Activated naive CD4-positive, alpha-beta T cell treated with anti-CD3 and anti-CD28 coated beads, Interleukin-2, amount 50 U/mL, for 16 hours (primary cell): Measurements from ENCODE around the gene FBXO17.
"Not testable (repeated sequence)": the region's sequence is repeated elsewhere in the genome, so short reads cannot be mapped to it uniquely, and the experiment has no call there.

Experiments
- DNase-seq: peaks from one replicate; pipeline ENCODE4 v3.0.0-alpha.2; 2020

Gene FBXO17

GRCh38 chr19:38942471-38943181 is 32.9 kb downstream of the FBXO17 start:
- no peak for DNase-seq

- no peak for DNase-seq
Measured at GRCh38 chr19:38941979-38942378, 33.6 kb downstream of the FBXO17 start.

DNA sequence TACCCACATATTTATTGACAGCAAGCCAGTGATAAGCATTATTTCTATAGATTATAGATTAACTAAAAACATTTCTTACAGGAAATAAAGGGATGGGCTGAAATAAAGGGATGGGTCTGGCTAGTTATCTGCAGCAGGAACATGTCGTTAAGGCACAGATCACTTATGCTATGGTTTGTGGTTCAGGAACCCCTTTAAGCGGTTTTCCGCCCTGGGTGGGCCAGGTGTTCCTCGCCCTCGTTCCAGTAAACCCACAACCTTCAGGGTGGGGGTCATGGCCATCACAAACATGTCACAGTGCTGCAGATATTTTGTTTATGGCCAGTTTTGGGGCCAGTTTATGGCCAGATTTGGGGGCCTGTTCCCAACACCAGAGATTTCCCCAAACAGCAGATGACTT is 34.1 kb downstream of the FBXO17 start:
- DNase-seq = not testable (repeated sequence)

DNA sequence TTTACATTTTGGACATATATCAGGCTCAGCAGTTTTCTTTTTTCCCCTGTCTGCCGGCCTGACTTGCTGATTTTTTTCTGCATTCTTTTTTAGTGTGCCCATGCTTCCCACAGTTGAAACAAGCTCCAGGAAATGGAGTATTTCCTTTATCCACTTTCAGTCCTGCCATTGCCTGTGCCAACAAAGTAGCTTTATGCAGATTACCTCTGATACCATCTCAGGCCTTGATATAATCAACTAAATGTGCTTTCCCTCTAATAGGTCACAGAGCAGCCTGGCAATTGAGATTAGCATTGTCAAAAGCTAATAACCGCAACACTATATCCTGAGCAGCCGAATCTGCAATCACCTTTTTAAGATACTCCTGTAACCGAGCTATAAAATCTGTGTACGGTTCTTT is 35.6 kb downstream of the FBXO17 start:
- no peak for DNase-seq

- DNase-seq = no peak
Measured at GRCh38 chr19:38933544-38933943, 42.0 kb downstream of the FBXO17 start.

GRCh38 chr19:38932425-38933179 is 42.9 kb downstream of the FBXO17 start:
- DNase-seq = peak; percentile 34

DNA sequence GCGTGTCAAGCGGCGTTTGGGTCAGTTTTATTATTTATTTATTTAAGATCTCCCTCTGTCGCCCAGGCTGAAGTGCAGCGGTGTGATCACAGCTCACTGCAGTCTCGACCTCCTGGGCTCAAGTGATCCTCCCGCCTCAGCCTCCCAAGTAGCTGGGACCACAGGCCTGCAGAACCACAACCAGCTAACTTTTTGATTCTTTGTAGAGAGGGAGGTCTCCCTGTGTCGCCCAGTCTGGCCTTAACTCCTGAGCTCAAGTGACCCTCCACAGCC is 44.1 kb downstream of the FBXO17 start:
- DNase-seq = no peak

DNA sequence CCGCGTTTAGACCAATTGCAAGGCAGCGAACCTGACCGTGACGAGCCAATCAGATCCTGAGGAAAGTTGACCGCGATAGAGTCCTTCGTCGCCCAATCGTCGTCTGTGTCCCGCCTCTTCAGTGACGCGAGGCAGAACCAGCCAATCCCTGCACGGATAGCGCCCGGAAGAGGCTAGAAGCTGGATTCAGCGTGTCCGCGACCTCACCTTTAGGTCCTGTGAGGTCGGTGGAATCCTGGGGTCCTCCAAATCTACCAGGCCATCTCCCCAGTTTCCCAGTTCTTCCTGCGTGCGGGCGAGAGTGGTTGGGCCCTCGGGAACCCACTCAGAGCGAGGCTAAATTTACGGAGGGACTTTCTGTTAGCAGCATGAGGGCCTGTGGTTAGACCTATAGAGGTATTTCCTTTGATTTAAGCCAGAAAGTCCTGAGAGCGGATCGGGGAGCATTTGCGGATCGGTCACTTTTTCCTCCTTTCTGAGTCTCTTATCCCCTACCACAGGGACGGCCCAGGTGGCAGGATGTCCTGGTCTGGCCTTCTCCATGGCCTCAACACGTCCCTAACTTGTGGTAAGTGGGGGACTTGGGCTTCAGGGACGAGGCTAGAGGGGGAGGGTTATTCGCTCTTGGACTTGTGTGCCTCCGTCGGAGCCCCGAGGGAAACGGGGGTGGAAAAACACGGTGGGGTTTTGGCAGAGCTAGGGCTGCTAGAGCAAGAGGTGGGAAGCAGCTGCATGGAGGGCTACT is 44.6 kb downstream of the FBXO17 start, which contains the start of gene MRPS12:
TSS of gene MRPS12 (plus strand) at position 169 of the 745 bp plus-strand sequence. CDS start at position 520, 351 bp downstream.
- DNase-seq = peak; percentile 99

DNA sequence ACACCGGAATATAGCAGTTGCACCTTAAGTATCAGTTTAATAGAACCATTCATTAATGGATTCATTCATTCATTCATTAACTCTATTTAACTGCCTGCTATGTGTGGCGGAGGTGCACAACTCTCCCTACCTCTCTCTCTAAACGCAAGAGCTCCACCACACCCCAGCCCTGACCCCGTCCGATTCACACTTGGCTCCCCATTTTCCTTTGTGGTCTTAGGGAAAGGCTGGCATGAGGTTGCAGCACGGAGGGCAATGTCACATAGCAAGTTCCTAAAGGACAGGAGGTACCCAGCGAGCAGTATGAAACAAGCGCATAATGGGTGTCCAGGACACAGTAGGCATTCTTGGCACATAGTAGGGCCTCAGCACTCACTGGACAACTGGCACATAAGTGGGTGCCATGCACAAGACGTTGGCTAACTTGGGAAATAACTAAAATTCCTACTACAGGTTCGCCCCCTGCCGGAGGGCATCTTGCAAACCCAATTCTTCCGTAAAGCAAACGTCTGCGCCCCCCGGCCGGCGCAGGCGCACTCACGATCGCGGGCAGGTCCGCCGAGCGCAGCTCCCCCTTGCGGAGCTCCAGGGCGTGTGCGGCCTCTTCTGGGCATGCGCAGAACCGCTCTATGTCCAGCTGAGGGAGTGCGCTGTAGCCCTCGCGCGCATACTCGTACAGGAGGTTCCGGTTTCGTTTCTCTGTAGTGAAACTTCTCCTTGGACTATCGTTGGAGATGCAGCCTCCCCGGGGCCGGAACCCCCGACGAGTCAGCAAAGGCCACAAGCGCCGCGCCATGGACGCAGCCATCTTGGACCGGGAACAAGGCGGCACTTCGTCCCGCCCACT is 45.4 kb downstream of the FBXO17 start, which contains the start of gene SARS2:
TSS of gene SARS2 (minus strand) at position 835 of the 847 bp plus-strand sequence. CDS start at position 808, 27 bp downstream.
- DNase-seq = peak; percentile 87

DNA sequence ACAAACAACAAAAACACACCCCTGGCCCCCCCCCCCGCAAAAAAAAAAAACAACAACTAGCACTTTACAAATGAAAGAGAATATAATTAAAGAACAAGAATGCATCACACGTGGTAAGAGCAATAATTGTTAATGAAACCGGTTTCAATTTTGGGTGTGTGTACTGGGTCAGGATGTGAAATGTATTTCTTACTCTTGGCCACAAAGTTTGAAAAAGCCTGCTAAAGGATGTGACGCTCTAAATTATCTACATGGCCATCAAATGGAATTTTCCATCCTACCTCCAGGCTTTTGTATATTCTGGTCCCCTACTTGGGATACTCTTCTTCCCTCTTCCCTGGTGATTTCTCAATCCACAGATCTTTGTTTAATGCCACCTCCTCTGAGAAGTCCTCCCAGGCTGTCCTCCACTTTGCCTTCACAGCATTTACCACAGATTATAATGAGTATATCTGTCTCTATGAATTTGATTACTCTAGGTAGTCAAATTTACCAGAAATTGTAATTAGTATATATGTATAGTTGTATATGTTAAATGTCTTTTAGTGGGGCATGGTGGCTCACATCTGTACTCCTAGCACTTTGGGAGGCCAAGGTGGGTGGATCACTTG is 47.0 kb downstream of the FBXO17 start:
- DNase-seq = no peak

- DNase-seq = no peak
Measured at GRCh38 chr19:38924388-38924787, 51.2 kb downstream of the FBXO17 start.

GRCh38 chr19:38922482-38922881 is 53.1 kb downstream of the FBXO17 start:
- DNase-seq = no peak

DNA sequence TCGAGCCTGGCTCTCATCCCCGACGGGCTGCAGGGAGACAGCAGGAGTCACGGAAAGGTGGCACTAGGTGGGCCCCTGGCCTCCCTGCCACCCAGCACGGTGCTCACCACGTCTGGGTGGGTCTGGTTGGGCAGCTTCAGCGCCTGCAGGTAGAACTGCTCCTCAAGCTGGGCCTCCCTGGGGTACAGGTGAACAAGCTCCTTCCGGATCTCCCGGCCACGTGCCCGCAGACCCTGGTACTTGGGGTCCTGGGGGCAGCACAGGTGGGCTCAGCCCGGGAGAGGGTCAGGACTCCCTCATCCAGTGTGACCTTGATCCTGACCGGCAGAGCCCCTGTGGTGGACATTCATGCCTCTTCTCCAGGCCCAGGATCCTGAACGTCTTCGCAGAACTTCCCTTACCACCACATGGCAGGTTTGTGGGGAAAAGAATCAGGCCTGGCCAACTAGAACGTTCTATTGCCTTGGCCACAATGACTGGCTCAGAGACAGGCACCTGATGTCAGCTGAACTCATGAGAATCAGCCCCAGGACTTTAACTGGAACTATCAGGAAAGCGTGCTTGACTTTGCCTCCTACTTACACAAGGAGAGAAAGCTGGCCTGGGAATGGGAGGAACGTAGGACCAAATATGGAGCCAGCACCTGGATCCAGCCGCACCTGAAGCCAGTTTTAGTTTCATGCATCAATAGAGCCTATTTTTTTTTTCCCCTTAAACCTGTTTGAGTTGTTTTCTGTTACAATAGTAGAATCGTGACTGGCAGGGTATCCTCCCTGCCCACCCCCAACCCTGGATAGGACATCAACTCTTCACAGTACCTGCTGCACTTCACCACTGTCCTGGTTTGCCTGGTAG is 53.9 kb downstream of the FBXO17 start:
- DNase-seq = no peak

- DNase-seq = no peak
Measured at GRCh38 chr19:38920602-38921419, 54.7 kb downstream of the FBXO17 start.

DNA sequence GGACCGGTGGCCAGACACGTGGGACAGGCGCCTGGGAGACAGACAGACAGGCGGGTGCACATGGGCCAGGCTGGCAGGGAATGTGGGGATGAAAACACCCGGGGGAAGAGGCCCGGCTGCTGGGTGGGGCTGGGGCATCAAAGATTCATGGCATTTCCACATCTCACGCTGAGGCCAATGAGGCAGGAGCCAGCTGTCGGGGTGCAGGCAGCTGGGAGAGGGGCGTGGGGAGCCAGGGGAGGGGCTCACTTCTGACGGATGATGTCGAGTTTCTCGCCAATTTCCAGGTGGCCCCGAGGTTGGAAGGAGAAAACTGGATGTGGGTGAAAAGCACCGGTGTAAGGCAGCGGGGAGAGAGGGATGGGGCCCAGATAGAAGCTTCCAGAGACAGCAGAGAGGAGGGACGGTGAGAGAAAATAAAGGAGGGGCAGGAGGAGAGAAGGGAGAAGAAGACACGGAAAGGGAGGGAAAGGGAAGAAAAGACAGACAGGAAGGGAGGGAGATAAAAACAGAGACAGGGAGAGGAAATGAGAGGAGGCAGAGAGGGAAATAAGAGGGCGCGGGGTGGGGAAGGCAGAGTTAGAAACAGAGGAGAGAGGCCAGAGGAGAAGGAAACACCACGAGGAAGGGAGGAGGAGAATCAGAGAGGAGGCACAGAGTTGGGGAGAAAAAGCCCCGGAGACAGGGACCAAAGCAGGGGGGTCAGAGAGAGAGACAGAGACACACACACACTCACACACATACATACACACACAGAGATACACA is 55.5 kb downstream of the FBXO17 start:
- DNase-seq = no peak

GRCh38 chr19:38918526-38918925 is 57.0 kb downstream of the FBXO17 start:
- no peak for DNase-seq

DNA sequence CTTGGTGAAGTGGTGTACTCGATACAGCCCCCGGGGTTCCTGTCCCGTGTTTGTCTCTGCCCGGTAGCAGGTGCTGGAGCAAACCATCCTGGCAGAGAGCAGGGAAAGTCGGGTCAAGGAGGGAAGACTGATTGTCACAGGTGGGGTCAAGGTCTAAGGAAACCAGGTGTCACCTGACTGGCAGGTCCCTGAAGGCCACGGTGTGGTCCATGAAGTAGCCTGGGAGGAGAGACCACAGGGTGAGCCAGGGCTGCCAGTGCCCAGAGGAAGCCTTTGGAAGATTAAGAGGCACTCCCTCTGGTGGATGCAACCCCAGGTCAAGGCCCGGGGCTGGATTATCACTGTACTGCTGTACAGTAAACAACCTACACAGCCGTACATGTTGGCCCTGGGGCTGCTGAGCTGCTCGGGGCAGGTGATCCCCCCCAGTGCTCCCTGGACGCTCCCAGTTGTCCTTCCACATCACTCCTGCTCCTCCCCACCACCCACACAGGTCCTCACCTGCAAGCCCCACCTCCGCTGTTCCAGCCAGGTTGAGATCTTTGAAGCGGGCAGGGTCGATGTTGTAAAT is 57.5 kb downstream of the FBXO17 start:
- DNase-seq = no peak

- DNase-seq = no peak
Measured at GRCh38 chr19:38917516-38917915, 58.0 kb downstream of the FBXO17 start.
